HCT116 (cell line): Measurements from ENCODE around the gene GPX7. TPM values are rescaled to one million over a fixed set of nuclear protein-coding genes. Genes with fewer than 3 reads are reported as not detected.

Source experiments
- ATAC-seq: fragments of 200-7000 bp; cut with Tn5 transposase; 2 replicates; pipeline ENCODE4 v1.9.1; 2020; ENCODE audit warnings: mild to moderate bottlenecking, moderate library complexity
- BruUV-seq: library from RNA; stranded (reverse); fragments of 400-500 nt; replicated peaks from 2 replicates; lab custom pipeline; 2021; lab: Mats Ljungman, UMichigan
- CTCF ChIA-PET: fragments of 300-600 bp; sonication (Branson Sonifier 250); formaldehyde crosslinking; loops from one replicate; lab custom pipeline; 2021; ENCODE audit warnings: antibody characterized with exemption; lab: Charles Lee
- POLR2A ChIA-PET: fragments of 300-600, 350-600 bp; sonication (Branson Sonifier 250); formaldehyde crosslinking; loops from one replicate; lab custom pipeline; 2021; ENCODE audit warnings: antibody characterized with exemption; lab: Charles Lee
- RAD21 ChIA-PET, 2 experiments: fragments of 300-600 bp; sonication (Branson Sonifier 250); formaldehyde crosslinking; loops; one replicate each; lab custom pipeline; 2023; ENCODE audit warnings: low total read pairs in 2 of 2; ENCODE audit not compliant: uncharacterized antibody in 2 of 2, unreplicated experiment in 2 of 2, low non-redundant PET in 1 of 2; lab: Charles Lee
- DNase-seq: peaks from one replicate; pipeline ENCODE4 v3.0.0-alpha.2; 2010; ENCODE audit warnings: low read depth, low spot score
- H2AFZ ChIP-seq: fragments of 200-600 bp; shearing (Covaris generic), sonication (generic); 2 replicates; pipeline ENCODE4 v1.6.1; 2017; ENCODE audit warnings: low read depth, mixed run types, mixed read lengths, antibody characterized with exemption, low read length; ENCODE audit not compliant: poor library complexity, severe bottlenecking
- H3K27ac ChIP-seq: 2 replicates; pipeline ENCODE4 v1.5.1; 2012; ENCODE audit warnings: low read depth, low read length
- H3K27me3 ChIP-seq: fragments of 200-600 bp; sonication (generic); 2 replicates; pipeline ENCODE4 v1.6.1; 2016; ENCODE audit warnings: mixed run types, low read length, mixed read lengths; ENCODE audit not compliant: insufficient read depth
- H3K36me3 ChIP-seq, 2 experiments: fragments of 200-500 bp in 1 of 2; fragments of 200-600 bp in 1 of 2; sonication (Bioruptor generic) in 1 of 2; sonication (generic) in 1 of 2; 2 replicates each; pipeline versions ENCODE4 v1.5.1 to v1.6.1; 2014 to 2016; ENCODE audit warnings: low read length in 2 of 2, inconsistent platforms in 1 of 2, mixed read lengths in 1 of 2, mixed run types in 1 of 2; ENCODE audit not compliant: insufficient read depth in 2 of 2, control insufficient read depth in 1 of 2
- H3K4me1 ChIP-seq, 2 experiments: fragments of 200-600 bp in 1 of 2; sonication (generic) in 1 of 2; 2 replicates each; pipeline versions ENCODE4 v1.5.1 to v1.6.1; 2012 to 2017; ENCODE audit warnings: low read length in 2 of 2, inconsistent platforms in 1 of 2, mild to moderate bottlenecking in 1 of 2, mixed read lengths in 1 of 2, mixed run types in 1 of 2, moderate library complexity in 1 of 2; ENCODE audit not compliant: insufficient read depth in 2 of 2, control insufficient read depth in 1 of 2
- H3K4me2 ChIP-seq: fragments of 200-600 bp; sonication (generic); 2 replicates; pipeline ENCODE4 v1.6.1; 2017; ENCODE audit warnings: mixed run types, low read length, mixed read lengths
- H3K4me3 ChIP-seq, 2 experiments: fragments of 200-600 bp in 1 of 2; sonication (generic) in 1 of 2; replicated peaks in 1 of 2; 2 replicates each; pipeline ENCODE4 v1.5.1; 2011 to 2016; ENCODE audit warnings: low read length in 2 of 2, control low read depth in 1 of 2, low read depth in 1 of 2, mild to moderate bottlenecking in 1 of 2, mixed read lengths in 1 of 2, mixed run types in 1 of 2
- H3K79me2 ChIP-seq: fragments of 200-600 bp; sonication (generic); 2 replicates; pipeline ENCODE4 v1.6.1; 2017; ENCODE audit warnings: mild to moderate bottlenecking, mixed run types, low read length, moderate library complexity, mixed read lengths; ENCODE audit not compliant: insufficient read depth
- H3K9ac ChIP-seq: fragments of 200-600 bp; sonication (generic); 2 replicates; pipeline ENCODE4 v1.6.1; 2016; ENCODE audit warnings: low read length, mixed read lengths
- H3K9me2 ChIP-seq: fragments of 200-600 bp; sonication (generic), shearing (Covaris generic); 2 replicates; pipeline ENCODE4 v1.6.1; 2017; ENCODE audit warnings: mixed run types, mild to moderate bottlenecking, moderate library complexity; ENCODE audit not compliant: insufficient read depth
- H3K9me3 ChIP-seq, 2 experiments: fragments of 200-500 bp in 1 of 2; fragments of 200-600 bp in 1 of 2; sonication (Bioruptor generic) in 1 of 2; sonication (generic) in 1 of 2; 2 replicates each; pipeline ENCODE4 v1.6.1; 2014 to 2017; ENCODE audit warnings: low read length in 2 of 2, mixed read lengths in 2 of 2, inconsistent platforms in 1 of 2, low read depth in 1 of 2, mild to moderate bottlenecking in 1 of 2, mixed run types in 1 of 2, moderate library complexity in 1 of 2; ENCODE audit not compliant: control insufficient read depth in 1 of 2, insufficient read depth in 1 of 2
- H4K20me1 ChIP-seq: fragments of 200-600 bp; sonication (generic), shearing (Covaris generic); 2 replicates; pipeline ENCODE4 v1.6.1; 2017; ENCODE audit warnings: mixed run types, mild to moderate bottlenecking, moderate library complexity; ENCODE audit not compliant: insufficient read depth
- ATF3 ChIP-seq: IDR thresholded peaks from 2 replicates; pipeline ENCODE4 v1.6.1; 2012
- CEBPB ChIP-seq: IDR thresholded peaks from 2 replicates; pipeline ENCODE4 v1.6.1; 2012; ENCODE audit warnings: low read depth
- CTCF ChIP-seq, 3 experiments: fragments of 200-600 bp in 1 of 3; sonication (generic) in 1 of 3; IDR thresholded peaks in 2 of 3; conservative IDR thresholded peaks in 1 of 3; 2 replicates each; pipeline ENCODE4 v1.5.1; 2012 to 2017; ENCODE audit warnings: low read depth in 2 of 3, low read length in 2 of 3, antibody characterized with exemption in 1 of 3, borderline replicate concordance in 1 of 3, control low read depth in 1 of 3, mild to moderate bottlenecking in 1 of 3, mixed read lengths in 1 of 3, mixed run types in 1 of 3, moderate library complexity in 1 of 3; ENCODE audit not compliant: insufficient read depth in 1 of 3
- EGR1 ChIP-seq: IDR thresholded peaks from 2 replicates; pipeline ENCODE4 v1.6.1; 2012; ENCODE audit warnings: low read depth
- POLR2A ChIP-seq: IDR thresholded peaks from 2 replicates; pipeline ENCODE4 v1.7.0; 2011; ENCODE audit warnings: borderline replicate concordance; ENCODE audit not compliant: insufficient read depth, insufficient read length; ENCODE audit errors: extremely low read depth
- POLR2AphosphoS5 ChIP-seq: IDR thresholded peaks from 2 replicates; pipeline ENCODE4 v1.6.1; 2011; ENCODE audit warnings: mild to moderate bottlenecking, low read depth, low read length, moderate library complexity
- RAD21 ChIP-seq: IDR thresholded peaks from 2 replicates; pipeline ENCODE4 v1.6.1; 2012; ENCODE audit warnings: low read depth, mild to moderate bottlenecking
- REST ChIP-seq: IDR thresholded peaks from 2 replicates; pipeline ENCODE4 v1.6.1; 2012; ENCODE audit warnings: low read depth
- SIN3A ChIP-seq: IDR thresholded peaks from 2 replicates; pipeline ENCODE4 v1.6.1; 2012; ENCODE audit warnings: low read depth
- SP1 ChIP-seq: IDR thresholded peaks from 2 replicates; pipeline ENCODE4 v1.6.1; 2012; ENCODE audit warnings: low read depth
- SRF ChIP-seq: IDR thresholded peaks from 2 replicates; pipeline ENCODE4 v1.6.1; 2012; ENCODE audit warnings: low read depth
- ZFX ChIP-seq: fragments of 450-650 bp; IDR thresholded peaks from 2 replicates; pipeline ENCODE4 v1.6.1; 2017
- intact Hi-C: fragments of 100-400 bp; cut with micrococcal nuclease; formaldehyde crosslinking; loops from 2 replicates; pipeline ENCODE4 v1.10.0; 2022
- total RNA-seq: library from RNA; stranded (reverse); gene quantifications from one replicate; pipeline ENCODE4 v1.2.1, GENCODE V29; 2021; ENCODE audit not compliant: unreplicated experiment

GPX7 gene
- total RNA-seq, 1 experiment from 2014 or later: not detected

GRCh38 chr1:52593495-52593894, 8.7 kb upstream of the GPX7 start:
- no TSS peak for BruUV-seq
- Histone ChIP-seq H2AFZ (no peak overlapping the region), H3K4me1 (no peaks in the 10 kb centered on the region), H3K4me3 (no peak overlapping the region), H3K9me2 (no peaks in the 10 kb centered on the region), H3K9me3 (no peaks in the 10 kb centered on the region), H3K79me2 (no peaks in the 10 kb centered on the region), H3K9ac (no peak overlapping the region)
- POLR2A ChIA-PET: no interaction called here
- TF ChIP-seq ZFX (no peak), CTCF (IDR thresholded peaks at IDR 0.05 in 2 of 3, conservative IDR thresholded peaks at IDR 0.05 in 1 of 3; ENCODE audit: borderline replicate concordance in 1 of 3, insufficient read depth in 1 of 3, low read depth in 2 of 3, low read length in 2 of 3) (no peak), REST (no peak), POLR2A (no peak), RAD21 (no peak), POLR2AphosphoS5 (no peak), SRF (no peak), SP1 (no peak), SIN3A (no peak), EGR1 (no peak), ATF3 (no peak), CEBPB (no peak)
- TF ChIP-seq, all 23 proteins: peak for 0
- ATAC-seq (no peak), DNase-seq (no peak)
- ChIA-PET RAD21 (no interaction called here), CTCF (no interaction called here)
- no peak overlapping the region for H3K4me2 ChIP-seq
- H3K36me3 ChIP-seq: no peaks in the 10 kb centered on the region
- no peak overlapping the region for H3K27ac ChIP-seq
- intact Hi-C loops: no loop called here
- H4K20me1 ChIP-seq: no peaks in the 10 kb centered on the region
- H3K27me3 ChIP-seq: no peaks in the 10 kb centered on the region
